ENCODE data around the gene DACH1.

- TF ChIP-seq EZH2 (IDR thresholded peaks at IDR 0.05; ENCODE audit: low read length, missing control alignments), result no peak
- TF ChIP-seq CTCF (conservative IDR thresholded peaks at IDR 0.05 in 1 of 2, IDR thresholded peaks at IDR 0.05 in 1 of 2; ENCODE audit: low read depth in 1 of 2, low read length in 2 of 2), result peak in 1 of 2 donors; percentile 7
These were observed 112.5 kb downstream of the DACH1 start for GRCh38 chr13:71754407-71754974.

All from fibroblast of lung (primary cell).